ENCODE results near the gene MYH13.
A peak's percentile ranks its signal among the peaks of the same experiment; 100 is the strongest.

The MYH13 gene

DNA sequence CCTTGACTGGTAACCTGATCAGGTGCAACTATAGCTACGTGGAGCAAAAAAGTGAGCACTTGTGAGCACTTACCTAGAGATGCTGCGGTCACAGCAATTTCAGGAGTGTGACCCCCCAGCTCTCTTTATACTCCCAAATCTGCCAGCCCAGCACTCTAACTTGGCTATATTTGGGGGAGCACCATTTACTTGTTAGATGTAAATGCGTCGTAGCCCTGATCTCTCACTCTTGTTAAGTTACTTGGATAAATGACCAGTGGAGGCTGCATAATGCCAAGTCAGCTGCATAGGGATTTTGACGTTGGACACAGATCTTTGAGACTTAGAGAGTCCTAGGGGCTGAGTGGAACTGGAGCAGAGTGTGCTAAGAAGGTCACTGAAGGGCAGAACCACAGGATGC is at the start of gene MYH13:
MYH13 (minus strand) TSS at position 101 of the 400 bp plus-strand sequence. CDS start 8,476 bp downstream, outside the sequence.
- no peak for DNase-seq (ENCODE audit: low read depth in 2 of 2, low spot score in 1 of 2)

DNA sequence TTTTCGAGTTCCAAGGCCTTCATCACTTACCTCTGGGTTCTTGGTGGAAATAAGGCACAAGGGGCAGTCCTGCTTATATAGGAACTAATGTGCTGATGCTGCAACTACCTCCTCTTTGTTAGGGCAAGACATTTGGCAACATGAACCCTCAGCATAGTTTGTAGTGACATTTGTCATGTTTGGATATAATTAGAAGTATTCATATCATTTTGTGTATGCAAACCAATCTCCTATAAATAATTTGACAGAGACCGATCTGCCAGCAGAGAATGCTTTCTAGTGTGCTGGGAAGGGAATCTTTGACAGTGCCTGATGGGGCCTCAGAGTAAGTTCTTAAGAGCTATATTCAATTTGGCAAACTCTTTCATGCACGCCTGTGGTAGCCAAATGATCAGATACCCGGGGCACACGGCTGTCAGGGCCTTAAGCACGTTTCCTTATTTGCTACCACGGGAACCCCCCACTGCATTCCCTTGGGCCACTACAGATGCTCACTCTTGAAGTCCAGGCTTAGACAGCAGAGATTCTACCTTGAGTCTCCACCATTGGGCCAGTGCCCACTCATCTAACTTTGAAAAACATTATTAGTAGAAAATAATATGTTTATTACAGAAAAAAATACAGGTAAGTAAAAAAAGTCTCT is 49.2 kb upstream of the MYH13 start, which contains the start of gene MYH8:
MYH8 (minus strand) TSS at position 51 of the 643 bp plus-strand sequence. CDS start 1,723 bp downstream, outside the sequence.
- DNase-seq (ENCODE audit: low read depth in 2 of 2, low spot score in 1 of 2) = no peak

DNA sequence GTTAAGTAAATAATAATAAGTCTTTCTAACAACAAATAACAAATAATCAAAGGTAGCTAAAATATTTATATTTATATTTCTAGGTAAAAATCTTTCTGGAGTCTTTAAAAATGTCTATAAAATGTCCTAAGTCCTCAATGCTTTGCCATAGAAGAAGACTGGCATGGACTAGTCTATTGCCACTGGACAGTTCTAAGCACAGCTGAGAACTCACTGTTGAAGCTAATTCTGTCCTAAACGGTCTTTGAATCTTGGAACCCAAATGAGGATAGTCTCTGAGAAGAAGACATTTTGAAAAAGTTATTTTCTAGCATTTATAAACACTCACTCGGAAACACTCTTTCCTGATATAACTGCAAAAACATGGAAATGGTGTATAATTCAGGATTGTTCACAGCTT is 48.4 kb upstream of the MYH13 start:
- no peak for DNase-seq (ENCODE audit: low read depth in 2 of 2, low spot score in 1 of 2)

DNA sequence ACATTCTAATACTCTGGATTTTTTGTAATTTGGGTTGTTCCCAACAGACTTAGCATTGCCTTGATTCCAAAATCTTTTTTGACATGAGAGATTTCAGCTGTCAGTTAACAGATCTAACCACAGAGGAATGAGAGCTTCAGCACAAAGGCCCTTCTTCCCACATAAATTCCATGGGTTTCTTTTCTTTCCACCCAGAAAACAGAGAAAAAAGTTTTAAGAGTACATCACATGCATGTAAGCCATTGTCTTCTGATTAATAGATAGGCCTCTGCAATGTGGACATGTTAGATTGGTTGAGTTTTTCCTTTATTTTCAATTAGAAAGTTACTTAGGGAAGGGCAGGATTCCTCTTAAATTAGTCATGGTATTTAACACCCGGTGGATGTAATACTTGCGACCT is 48.0 kb upstream of the MYH13 start:
- no peak for DNase-seq (ENCODE audit: low read depth in 2 of 2, low spot score in 1 of 2)

DNA sequence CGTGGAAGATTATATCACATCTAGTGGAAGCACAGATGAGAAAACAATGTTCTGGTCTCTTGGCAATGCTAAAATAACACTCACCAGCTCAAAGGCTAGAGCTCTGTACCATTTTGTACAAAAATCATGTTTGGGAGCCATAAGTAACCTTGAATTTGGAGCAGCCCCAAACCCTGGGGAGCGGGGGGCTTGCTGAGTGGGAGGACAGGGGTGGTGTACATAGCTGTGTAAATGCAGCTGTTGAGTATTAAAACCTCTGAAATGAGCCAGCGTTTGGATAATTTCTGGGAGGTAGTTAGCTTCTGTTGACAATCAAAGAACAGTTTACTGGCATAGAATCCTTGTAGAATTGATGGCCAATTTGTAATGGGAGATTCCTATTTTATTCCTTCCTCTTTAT is 44.6 kb upstream of the MYH13 start:
- DNase-seq (ENCODE audit: low read depth in 2 of 2, low spot score in 1 of 2) = no peak

DNA sequence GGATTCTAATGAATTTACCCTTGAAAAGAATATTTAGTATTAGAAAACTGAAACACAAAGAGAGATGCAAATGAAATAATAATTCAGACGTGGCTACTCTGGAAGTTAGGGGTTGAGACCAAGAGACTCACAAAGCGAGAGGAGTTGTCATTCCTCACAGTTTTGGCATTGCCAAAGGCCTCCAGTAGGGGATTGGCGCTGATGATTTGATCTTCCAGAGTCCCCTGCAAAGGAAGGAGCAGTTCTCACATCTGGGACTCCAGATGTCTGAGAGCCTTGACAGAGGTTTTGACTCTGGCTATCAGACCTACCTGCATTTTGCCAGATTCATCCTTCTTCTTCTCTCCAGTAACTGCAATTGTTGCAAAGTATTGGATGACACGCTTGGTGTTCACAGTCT is 42.4 kb upstream of the MYH13 start:
- no peak for DNase-seq (ENCODE audit: low read depth in 2 of 2, low spot score in 1 of 2)

DNA sequence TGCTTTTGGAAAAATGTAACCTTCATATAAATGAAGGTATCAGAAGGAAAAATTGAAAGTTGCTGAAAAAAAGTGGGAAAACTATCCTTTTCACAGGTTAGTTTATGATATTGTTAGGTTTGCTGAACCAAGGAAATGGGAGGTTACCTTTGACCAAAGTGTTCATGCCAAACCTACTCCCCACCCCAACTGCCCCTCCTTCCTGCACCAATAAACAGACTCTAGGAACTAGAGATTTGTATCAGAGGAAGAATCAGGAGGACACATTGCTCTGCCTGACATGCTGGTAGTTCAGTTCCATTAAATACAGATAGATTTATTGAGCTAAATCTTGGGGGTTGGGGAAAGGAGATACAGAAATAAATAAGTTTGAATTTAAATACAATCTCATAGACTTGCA is 30.8 kb upstream of the MYH13 start:
- no peak for DNase-seq (ENCODE audit: low read depth in 2 of 2, low spot score in 1 of 2)

DNA sequence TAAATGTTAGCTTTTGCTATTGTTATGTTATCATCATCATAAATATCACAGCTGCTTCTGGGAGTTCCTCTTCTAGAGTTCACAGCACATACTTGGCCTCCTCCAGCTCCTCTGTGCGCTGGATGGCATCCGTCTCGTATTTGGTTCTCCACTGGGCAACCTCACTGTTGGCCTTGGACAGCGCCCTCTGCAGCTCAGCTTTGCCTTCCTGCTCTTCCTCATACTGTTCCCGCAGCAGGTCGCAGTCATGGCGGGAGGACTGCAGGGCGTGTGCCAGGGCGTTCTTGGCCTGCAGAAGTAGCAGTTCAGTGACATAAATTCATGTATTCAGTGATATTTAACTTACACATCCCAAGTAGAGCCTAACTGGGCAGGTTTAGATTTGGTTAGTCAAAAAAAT is 25.5 kb upstream of the MYH13 start:
- DNase-seq (ENCODE audit: low read depth in 2 of 2, low spot score in 1 of 2) = no peak

DNA sequence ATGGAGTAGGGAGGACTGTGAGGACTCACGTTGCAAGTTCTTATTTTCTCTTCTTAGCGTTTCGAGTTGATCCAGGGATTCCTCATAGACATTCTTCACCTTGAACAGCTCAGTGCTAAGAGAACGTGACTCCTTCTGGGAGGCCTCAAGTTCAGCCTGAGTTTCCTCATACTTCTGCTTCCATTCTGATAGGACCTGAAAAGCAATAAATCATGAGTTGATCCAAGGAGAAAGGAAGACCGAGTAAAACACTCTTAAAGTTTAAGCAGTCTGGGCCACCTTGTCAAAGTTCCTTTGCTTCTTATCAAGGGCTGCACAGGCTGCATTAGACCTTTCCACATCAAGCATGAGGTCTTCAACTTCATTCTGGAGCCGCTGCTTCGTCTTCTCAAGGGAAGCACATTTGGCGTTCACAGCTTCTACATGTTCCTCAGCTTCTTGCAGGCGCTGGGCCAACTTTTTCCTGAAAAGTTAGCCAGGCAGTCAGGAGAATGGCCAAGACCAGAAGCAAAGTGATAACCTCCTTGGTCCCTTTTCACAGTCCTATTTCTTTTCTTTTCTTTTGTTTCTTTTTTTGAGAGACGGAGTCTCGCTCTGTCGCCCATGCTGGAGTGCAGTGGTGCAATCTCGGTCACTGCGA is 23.8 kb upstream of the MYH13 start:
- DNase-seq (ENCODE audit: low read depth in 2 of 2, low spot score in 1 of 2) = no peak

DNA sequence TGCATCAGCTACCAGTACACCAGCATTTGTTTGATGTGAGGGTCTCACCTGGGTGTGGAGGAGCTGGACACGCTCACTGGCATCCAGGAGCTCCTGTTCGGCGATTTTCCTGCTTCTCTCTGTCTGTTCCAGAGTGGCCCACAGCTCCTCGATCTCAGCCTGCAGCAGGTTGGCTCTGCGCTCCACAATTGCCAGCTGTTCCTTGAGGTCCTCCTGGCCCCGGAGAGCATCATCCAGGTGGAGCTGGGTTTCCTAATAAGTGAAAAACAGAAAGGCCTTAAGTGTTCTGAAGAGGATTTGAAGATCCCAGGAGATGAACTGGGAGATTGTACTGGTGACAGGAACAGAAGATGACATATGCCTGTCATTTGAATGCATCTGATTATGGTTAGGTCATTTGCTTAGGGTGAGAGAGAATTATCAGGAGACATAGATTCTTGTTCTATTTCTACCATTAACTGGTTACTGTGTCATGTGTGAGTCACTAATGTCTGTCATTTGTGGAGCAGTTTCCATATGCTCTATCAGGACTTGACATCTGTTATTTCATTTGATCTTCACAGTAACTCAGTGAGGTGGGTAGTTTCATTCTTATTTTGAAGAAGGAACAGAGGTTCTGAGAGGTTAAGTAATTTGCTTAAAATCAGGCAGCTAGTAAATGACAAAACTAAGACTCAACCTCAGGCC is 21.5 kb upstream of the MYH13 start:
- DNase-seq (ENCODE audit: low read depth in 2 of 2, low spot score in 1 of 2) = no peak

DNA sequence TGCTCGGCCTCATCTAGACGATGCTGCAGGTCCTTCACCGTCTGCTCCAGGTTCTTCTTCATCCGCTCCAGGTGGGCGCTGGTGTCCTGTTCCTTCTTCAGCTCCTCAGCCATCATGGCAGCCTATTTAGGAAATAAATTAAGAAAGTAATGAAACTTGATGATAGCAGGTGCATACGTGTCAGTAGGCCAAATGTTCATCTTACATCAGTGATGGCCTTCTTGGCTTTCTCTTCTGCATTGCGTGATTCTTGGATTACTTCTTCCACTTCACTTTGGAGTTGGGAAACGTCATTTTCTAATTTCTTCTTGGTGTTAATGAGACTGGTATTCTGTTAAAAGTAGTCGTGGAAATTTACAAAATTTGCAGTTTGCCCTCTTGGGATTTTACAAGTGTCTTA is 20.1 kb upstream of the MYH13 start:
- DNase-seq (ENCODE audit: low read depth in 2 of 2, low spot score in 1 of 2) = no peak

DNA sequence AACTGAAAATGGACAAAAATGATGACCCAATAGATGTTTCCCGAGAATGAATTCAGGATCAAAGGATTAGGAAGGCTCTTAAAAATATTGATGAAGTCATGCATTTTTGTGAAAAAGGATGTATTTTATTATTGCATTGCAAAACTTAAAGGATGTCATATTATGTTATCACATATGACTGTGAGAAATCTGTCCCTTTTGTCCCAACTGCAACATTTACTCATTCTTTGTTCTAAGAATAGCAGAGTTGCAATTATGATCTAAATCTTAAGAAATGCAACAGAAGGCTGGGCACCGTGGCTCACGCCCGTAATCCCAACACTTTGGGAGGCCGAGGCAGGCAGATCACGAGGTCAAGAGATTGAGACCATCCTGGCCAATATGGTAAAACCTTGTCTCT is 13.1 kb upstream of the MYH13 start:
- DNase-seq (ENCODE audit: low read depth in 2 of 2, low spot score in 1 of 2) = no peak

DNA sequence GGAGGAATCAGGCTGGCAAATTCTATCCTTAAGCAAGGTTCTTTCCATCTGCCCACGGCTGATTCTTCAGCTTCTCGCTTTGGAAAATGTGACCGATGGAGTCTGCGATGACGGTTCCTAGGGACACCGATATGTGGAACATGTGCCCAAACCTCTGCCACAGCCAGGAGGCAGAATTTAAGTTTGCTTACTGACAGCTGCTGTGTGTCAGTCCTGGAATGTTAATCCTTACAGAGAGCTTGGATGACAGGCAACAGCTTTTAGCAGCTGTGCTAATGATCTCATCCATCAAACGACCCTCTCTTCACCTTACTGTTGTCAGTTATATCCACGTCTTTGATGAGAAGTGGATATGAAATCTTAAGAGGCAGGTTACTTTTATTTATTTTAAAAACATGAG is 11.4 kb upstream of the MYH13 start:
- DNase-seq (ENCODE audit: low read depth in 2 of 2, low spot score in 1 of 2) = no peak

DNA sequence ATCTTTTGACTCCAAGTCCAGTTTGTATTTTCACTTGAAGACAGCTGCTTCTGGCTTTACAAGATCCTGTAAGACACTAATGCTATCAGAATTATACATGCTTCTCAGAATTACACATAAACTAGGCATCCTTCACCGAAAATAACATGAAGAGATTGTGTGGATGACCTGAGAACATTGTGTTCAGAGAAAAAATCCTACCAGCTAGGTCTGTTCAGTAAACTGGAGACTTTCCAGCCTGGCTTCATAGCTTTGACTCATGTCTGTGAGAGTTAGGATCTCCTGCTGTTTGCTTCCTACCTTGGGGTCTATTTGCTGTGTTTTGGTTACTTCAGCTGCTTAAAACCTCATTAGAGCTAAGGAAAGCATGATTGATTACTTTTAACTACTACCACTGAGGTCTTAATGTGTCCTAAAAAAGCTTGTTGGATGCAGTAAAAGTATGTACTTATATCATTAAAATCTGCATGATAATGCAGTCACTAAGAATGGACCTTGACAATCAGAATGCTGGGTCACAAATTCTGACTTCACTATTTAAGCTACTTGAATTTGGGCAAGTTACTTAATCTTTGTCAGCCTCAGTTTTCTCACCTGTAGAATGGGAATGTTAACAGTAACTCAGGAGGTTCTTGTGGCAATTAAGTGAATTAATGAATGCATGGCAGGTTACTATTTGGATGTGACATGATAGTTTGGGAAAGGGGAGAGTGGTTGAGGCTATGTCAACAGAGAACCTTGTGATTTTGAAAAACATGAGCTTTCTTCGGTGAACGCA is 8.0 kb upstream of the MYH13 start:
- no peak for DNase-seq (ENCODE audit: low read depth in 2 of 2, low spot score in 1 of 2)

DNA sequence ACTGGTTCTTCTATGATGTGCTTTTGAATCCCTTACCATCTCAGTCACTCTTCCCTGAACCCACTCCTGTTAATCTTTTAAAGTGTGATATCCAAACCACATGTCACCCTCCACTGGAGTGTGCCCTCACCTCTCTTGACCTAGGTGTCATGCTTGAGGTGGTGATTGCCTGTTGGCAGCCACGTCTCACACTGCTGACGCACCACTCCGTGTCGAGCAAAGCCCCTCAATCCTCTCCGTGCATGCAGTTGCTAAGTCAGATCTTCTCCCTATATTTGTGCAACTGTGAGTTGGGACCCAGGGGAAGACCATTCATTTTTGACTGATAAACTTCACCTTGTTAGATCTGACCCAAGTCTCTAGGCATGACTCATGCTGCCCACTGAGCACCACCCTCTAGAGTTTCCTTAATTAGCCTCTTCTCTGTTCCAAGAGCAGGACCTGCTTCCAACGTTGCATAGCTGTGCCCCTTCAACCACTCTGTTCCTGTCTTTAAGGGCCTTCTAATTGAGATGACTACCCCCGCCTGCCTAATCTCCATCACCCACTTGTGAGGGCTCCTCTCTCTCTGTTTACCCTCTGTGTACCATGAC is 2.7 kb downstream of the MYH13 start:
- DNase-seq (ENCODE audit: low read depth in 2 of 2, low spot score in 1 of 2) = no peak

DNA sequence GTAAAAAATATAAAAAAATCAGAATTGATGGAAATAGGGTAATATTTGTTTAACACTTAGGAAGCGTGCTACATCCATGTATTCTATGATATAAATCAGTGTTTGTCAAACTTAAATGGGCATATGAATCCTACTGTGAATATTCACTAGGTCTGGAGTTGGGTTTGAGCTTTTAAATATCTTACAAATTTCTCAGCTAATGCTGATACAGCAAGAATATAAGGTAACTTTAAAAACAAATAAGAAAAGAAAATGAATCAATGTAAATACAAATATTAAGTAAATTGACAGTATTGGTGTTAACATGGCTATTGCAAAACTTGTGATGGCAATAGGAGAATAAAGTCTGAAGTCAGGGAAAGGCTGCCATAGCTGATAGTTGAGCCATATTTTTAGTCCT is 3.6 kb downstream of the MYH13 start:
- no peak for DNase-seq (ENCODE audit: low read depth in 2 of 2, low spot score in 1 of 2)

DNA sequence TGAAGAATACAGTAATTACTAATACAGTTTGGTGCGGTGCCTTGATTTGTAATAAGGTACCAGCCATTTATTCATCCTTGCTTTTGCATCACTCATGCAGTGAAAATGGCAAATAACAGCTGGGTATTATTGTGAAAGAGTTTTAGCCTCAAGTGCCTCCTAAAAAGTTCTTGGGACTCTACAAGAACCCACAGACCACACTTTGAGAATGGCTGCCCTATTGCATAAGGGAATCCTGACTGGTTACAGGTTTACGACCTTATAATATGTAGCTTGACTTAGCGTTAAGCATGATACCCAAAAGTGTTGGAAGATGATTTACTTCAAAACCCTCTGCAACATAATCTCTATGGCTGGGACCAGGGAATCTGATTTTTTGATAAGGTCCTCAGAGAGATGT is 4.2 kb downstream of the MYH13 start:
- DNase-seq (ENCODE audit: low read depth in 2 of 2, low spot score in 1 of 2) = no peak

DNA sequence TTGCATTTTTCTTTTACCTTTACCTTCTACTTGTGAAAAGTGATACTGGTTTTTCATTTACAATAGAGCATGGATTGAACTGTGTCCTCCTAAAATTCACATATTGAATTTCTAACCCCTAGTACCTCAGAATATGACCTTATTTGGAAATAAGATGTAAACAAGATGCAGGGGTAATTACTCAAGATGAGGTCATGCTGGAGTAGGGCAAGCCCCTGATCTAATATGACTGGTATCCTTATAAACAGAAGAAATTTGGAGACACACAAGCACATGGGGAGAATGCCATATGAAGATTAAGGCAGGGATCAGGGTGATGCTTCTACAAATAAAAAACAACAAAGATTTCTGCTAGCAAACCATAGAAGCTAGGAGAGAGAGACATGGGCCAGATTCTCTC is 12.2 kb downstream of the MYH13 start:
- no peak for DNase-seq (ENCODE audit: low read depth in 2 of 2, low spot score in 1 of 2)

DNA sequence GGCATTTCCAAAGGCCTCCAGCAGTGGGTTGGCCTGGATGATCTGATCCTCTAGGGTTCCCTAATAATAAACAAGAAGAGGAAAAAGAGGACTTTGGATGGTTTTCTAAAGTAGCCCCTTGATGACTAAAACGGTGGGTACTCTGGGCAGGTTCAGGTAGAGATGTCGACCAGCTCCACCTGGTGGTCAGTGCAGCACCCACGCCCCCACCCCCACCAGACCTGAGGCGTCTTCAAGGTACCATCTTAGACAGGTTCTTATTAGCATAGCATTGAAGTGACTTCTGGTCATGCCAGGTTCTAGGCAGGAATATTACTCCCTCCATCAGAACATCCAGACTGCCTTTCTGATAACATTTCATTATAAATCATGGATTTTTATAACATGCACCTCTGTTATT is 15.0 kb downstream of the MYH13 start:
- DNase-seq (ENCODE audit: low read depth in 2 of 2, low spot score in 1 of 2) = peak in 1 of 2 donors; percentile 9

DNA sequence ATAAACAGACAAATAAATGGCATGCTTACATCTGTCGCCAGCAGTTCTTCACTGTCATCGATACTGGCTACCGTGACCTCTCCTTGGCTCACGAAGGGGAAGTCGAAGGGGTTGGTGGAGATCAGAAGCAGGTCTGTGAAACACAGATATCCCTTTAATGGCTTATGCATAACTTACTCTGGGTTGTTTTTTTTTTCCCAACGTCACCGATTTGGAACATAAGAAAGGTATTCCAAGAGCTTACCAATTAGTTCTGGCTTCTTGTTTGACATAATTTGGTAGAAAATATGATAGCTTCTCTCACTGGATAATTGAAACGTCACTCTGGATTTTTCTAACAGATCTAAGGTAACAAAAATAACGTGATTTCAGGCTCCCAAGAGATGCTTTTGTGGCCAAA is 18.2 kb downstream of the MYH13 start:
- no peak for DNase-seq (ENCODE audit: low read depth in 2 of 2, low spot score in 1 of 2)

DNA sequence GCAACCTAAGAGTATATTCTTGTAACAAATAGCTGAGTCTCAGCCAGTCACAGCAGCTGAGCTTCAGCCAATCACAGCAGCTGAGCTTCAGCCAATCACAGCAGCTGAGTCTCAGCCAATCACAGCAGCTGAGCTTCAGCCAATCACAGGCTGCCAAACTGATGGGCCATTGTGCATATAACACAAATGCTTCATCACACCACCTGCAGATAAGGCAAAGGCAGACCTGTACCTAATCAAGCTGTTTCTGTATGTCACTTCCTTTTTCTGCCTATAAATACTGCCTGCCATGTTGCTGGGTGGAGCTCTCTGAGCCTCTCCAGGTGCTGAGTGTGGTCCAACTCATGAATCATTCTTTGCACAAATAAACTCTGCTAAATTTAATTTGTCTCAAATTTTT is 19.9 kb downstream of the MYH13 start:
- no peak for DNase-seq (ENCODE audit: low read depth in 2 of 2, low spot score in 1 of 2)
